OCI-LY7 (cell line): Measurements from ENCODE around the gene ATG16L2.

Source experiments
- CTCF ChIP-seq: fragments of 200-600 bp; sonication (generic); conservative IDR thresholded peaks from 2 replicates; pipeline ENCODE4 v1.5.1; 2014; ENCODE audit warnings: mild to moderate bottlenecking, antibody characterized with exemption, low read length, moderate library complexity, mixed read lengths
- EZH2phosphoT487 ChIP-seq: fragments of 200-600 bp; sonication (generic); IDR thresholded peaks from 2 replicates; pipeline ENCODE4 v1.6.1; 2018; ENCODE audit warnings: low read depth, borderline replicate concordance, mild to moderate bottlenecking, mixed run types, antibody characterized with exemption, low read length, moderate library complexity, mixed read lengths

DNA sequence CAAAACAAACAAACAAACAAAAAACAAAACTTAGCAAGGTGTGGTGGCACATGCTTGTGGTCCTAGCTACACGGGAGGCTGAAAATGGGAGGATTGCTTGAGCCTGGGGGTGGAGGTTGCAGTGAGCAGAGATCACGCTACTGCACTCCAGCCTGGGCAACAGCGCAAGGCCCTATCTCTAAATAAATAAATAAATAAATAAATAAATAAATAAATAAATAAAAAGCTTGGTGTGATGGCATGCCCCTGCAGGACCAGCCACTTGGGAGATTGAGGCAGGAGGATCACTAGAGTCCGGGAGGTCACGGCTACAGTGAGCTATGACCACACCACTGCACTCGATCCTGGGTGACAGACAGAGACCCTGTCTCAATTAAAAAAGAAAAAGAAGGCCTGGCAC is 11.4 kb upstream of the ATG16L2 start:
- TF ChIP-seq CTCF, result no peak
- TF ChIP-seq EZH2phosphoT487, result no peak
